A549 (cell line): Measurements from ENCODE around the gene E2F2. TPM values are rescaled to one million over a fixed set of nuclear protein-coding genes. Genes with fewer than 3 reads are reported as not detected.
"Not testable (repeated sequence)": the region's sequence is repeated elsewhere in the genome, so short reads cannot be mapped to it uniquely, and the experiment has no call there.

ENCODE experiments used
- ATAC-seq, 2 experiments: fragments of 200-7000 bp in 1 of 2; fragments of >200 bp in 1 of 2; cut with Nextera tagmentation in 1 of 2; cut with Tn5 transposase in 1 of 2; 3 replicates each; pipeline versions ENCODE4 v1.8.0 to v1.9.1; 2018 to 2020; ENCODE audit warnings: mild to moderate bottlenecking in 1 of 2, moderate library complexity in 1 of 2
- CTCF ChIA-PET: fragments of 300-600 bp; sonication (Branson Sonifier 250); formaldehyde crosslinking; extraction: SDS; loops from one replicate; lab custom pipeline; 2021; ENCODE audit warnings: antibody characterized with exemption, inconsistent platforms; lab: Yijun Ruan, JAX
- POLR2A ChIA-PET: fragments of 350-600 bp; formaldehyde crosslinking; extraction: SDS; loops from one replicate; lab custom pipeline; 2021; ENCODE audit warnings: antibody characterized with exemption, inconsistent platforms; lab: Yijun Ruan, JAX
- DNase-seq, 2 experiments: peaks; one replicate each; pipeline versions ENCODE4 v3.0.0 to v3.0.0-alpha.2; 2011 to 2016; ENCODE audit warnings: low read depth in 1 of 2, low spot score in 1 of 2
- FAIRE-seq: peaks from 2 replicates; lab custom pipeline; 2011; peaks lifted over from hg19 to GRCh38; lab: Jason Lieb, UNC
- H3K27ac ChIP-seq, 2 experiments: fragments of >200 bp; sonication (Bioruptor Twin); formaldehyde crosslinking; 3 replicates each; pipeline ENCODE4 v1.5.1; 2016 to 2017
- H3K4me1 ChIP-seq: fragments of >200 bp; sonication (Bioruptor Twin); formaldehyde crosslinking; 3 replicates; pipeline ENCODE4 v1.6.1; 2016
- H3K4me2 ChIP-seq: fragments of >200 bp; sonication (Bioruptor Twin); formaldehyde crosslinking; 3 replicates; pipeline ENCODE4 v1.6.1; 2016
- H3K4me3 ChIP-seq: fragments of >200 bp; sonication (Bioruptor Twin); formaldehyde crosslinking; 3 replicates; pipeline ENCODE4 v1.5.1; 2016
- H3K9me3 ChIP-seq: fragments of >200 bp; sonication (Bioruptor Twin); formaldehyde crosslinking; 3 replicates; pipeline ENCODE4 v1.6.1; 2016
- CBX2 ChIP-seq: fragments of 200-600 bp; sonication (generic); IDR thresholded peaks from 2 replicates; pipeline ENCODE4 v1.6.1; 2016; ENCODE audit warnings: low read depth, mild to moderate bottlenecking, borderline replicate concordance
- CHD4 ChIP-seq: fragments of 200-600 bp; sonication (generic); IDR thresholded peaks from 2 replicates; pipeline ENCODE4 v1.6.1; 2016; ENCODE audit warnings: antibody characterized with exemption, mild to moderate bottlenecking, borderline replicate concordance
- EHF ChIP-seq: fragments of 250-450 bp; sonication (Bioruptor Pico); IDR thresholded peaks from 2 replicates; pipeline ENCODE4 v1.5.0; 2020; ENCODE audit warnings: mild to moderate bottlenecking
- EHMT2 ChIP-seq: fragments of 200-600 bp; sonication (generic); IDR thresholded peaks from 2 replicates; pipeline ENCODE4 v1.6.1; 2016; ENCODE audit warnings: antibody characterized with exemption, low read depth, mild to moderate bottlenecking, moderate library complexity
- GATA3 ChIP-seq: IDR thresholded peaks from 2 replicates; pipeline ENCODE4 v1.6.1; 2012; ENCODE audit warnings: borderline replicate concordance
- HEYL ChIP-seq: fragments of 250-450 bp; sonication (Bioruptor Pico); IDR thresholded peaks from 2 replicates; pipeline ENCODE4 v1.8.0; 2021; ENCODE audit warnings: mild to moderate bottlenecking, moderate library complexity
- HOXB13 ChIP-seq: fragments of 250-450 bp; sonication (Bioruptor Pico); IDR thresholded peaks from 2 replicates; pipeline ENCODE4 v1.5.0; 2020; ENCODE audit warnings: low read depth, mild to moderate bottlenecking, moderate library complexity
- MAZ ChIP-seq: fragments of 150-350 bp; IDR thresholded peaks from 2 replicates; pipeline ENCODE4 v1.6.1; 2014; ENCODE audit warnings: antibody characterized with exemption, low read depth, low read length, borderline replicate concordance
- RFX5 ChIP-seq: fragments of 450-650 bp; IDR thresholded peaks from 2 replicates; pipeline ENCODE4 v1.7.1; 2014; ENCODE audit warnings: antibody characterized with exemption, mild to moderate bottlenecking, moderate library complexity
- SMC3 ChIP-seq: fragments of >200 bp; sonication (Bioruptor Twin); formaldehyde crosslinking; IDR thresholded peaks from 3 replicates; pipeline ENCODE4 v1.6.1; 2018; ENCODE audit warnings: inconsistent platforms
- SREBF2 ChIP-seq: fragments of 450-650 bp; IDR thresholded peaks from 2 replicates; pipeline ENCODE4 v1.6.1; 2014; ENCODE audit warnings: mild to moderate bottlenecking, moderate library complexity
- TP53 ChIP-seq: fragments of 250-450 bp; sonication (Bioruptor Pico); IDR thresholded peaks from 2 replicates; pipeline ENCODE4 v1.5.0; 2021; ENCODE audit warnings: mild to moderate bottlenecking, moderate library complexity
- WGBS: methylation state at CpG from one replicate; pipeline ENCODE4 v1.1.6; 2017; ENCODE audit errors: missing lambda C conversion rate; 5-methylcytosine and 5-hydroxymethylcytosine counted together
- polyA plus RNA-seq, 4 experiments: library from polyadenylated mRNA; depleted of rRNA in 3 of 4; stranded (reverse); fragments of >200 nt; fragmentation: RNase III in 1 of 4; extraction: RNeasy Plus Mini Kit Qiagen cat#74134 plus additional on column Dnase treatment in 1 of 4; gene quantifications; 2 replicates in 3 of 4; 3 replicates in 1 of 4; pipeline ENCODE4 v1.2.3, GENCODE V29; 2011 to 2017
- TF ChIP-seq, protein P1 (sequence below): fragments of >200 bp; sonication (Bioruptor Twin); formaldehyde crosslinking; IDR thresholded peaks from 2 replicates; pipeline ENCODE4 v1.6.1; 2016
- TF ChIP-seq, protein P2 (sequence below): fragments of 200-600 bp; sonication (generic); IDR thresholded peaks from 2 replicates; pipeline ENCODE4 v1.6.1; 2016; ENCODE audit warnings: antibody characterized with exemption, mild to moderate bottlenecking, moderate library complexity
- TF ChIP-seq, protein P3 (sequence below): fragments of 150-350 bp; IDR thresholded peaks from 2 replicates; pipeline ENCODE4 v1.6.1; 2014; ENCODE audit warnings: low read depth, mild to moderate bottlenecking, low read length
- TF ChIP-seq, protein P4 (sequence below): IDR thresholded peaks from 2 replicates; pipeline ENCODE4 v1.6.1; 2012
- TF ChIP-seq, protein P5 (sequence below): fragments of 250-450 bp; sonication (Bioruptor Pico); IDR thresholded peaks from 2 replicates; pipeline ENCODE4 v1.5.0; 2020; ENCODE audit warnings: low read depth, mild to moderate bottlenecking, moderate library complexity

The E2F2 gene
- polyA plus RNA-seq, 2 of the 4 experiments (the other 2 are of a cell fraction) = 0.90 to 3.4 TPM

DNA sequence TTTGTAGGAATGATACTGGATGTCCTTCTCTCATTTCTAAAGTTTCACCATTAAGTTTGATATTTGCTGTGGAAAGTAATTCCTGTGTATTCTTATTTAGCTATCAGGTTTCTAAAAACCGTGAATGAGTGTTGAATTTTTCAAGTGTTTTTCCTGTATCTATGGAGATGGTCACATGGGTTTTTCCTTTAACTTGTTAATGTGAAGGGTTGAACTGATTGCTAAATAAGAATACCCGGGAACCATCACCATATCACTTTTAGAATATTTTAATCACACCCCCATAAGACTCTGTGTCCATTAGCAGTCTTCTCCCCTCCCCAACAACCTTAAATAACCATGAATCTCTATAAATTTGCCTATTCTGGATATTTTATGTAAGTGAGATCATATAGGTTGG lies 30.6 kb downstream of the E2F2 start:
- DNase-seq (no peak), ATAC-seq (no peak), FAIRE-seq (no peak)
- no peaks in the 10 kb centered on the region for H3K4me1 ChIP-seq
- H3K4me3 ChIP-seq = no peak overlapping the region
- WGBS = 49% methylated on average over 2 of the region's 2 CpGs
- H3K27ac ChIP-seq = no peak overlapping the region
- H3K4me2 ChIP-seq = no peak overlapping the region
- ChIA-PET CTCF (interaction anchor here (1.4 to 1.8 kb wide), 4 partner anchors 41 to 251 kb away, joined by 3 to 8 read pairs (median 3); no protein-coding TSS in a partner anchor), POLR2A (no interaction called here)
- TF ChIP-seq, protein P1, sequence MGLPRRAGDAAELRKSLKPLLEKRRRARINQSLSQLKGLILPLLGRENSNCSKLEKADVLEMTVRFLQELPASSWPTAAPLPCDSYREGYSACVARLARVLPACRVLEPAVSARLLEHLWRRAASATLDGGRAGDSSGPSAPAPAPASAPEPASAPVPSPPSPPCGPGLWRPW = no peak
- TF ChIP-seq, protein P2, sequence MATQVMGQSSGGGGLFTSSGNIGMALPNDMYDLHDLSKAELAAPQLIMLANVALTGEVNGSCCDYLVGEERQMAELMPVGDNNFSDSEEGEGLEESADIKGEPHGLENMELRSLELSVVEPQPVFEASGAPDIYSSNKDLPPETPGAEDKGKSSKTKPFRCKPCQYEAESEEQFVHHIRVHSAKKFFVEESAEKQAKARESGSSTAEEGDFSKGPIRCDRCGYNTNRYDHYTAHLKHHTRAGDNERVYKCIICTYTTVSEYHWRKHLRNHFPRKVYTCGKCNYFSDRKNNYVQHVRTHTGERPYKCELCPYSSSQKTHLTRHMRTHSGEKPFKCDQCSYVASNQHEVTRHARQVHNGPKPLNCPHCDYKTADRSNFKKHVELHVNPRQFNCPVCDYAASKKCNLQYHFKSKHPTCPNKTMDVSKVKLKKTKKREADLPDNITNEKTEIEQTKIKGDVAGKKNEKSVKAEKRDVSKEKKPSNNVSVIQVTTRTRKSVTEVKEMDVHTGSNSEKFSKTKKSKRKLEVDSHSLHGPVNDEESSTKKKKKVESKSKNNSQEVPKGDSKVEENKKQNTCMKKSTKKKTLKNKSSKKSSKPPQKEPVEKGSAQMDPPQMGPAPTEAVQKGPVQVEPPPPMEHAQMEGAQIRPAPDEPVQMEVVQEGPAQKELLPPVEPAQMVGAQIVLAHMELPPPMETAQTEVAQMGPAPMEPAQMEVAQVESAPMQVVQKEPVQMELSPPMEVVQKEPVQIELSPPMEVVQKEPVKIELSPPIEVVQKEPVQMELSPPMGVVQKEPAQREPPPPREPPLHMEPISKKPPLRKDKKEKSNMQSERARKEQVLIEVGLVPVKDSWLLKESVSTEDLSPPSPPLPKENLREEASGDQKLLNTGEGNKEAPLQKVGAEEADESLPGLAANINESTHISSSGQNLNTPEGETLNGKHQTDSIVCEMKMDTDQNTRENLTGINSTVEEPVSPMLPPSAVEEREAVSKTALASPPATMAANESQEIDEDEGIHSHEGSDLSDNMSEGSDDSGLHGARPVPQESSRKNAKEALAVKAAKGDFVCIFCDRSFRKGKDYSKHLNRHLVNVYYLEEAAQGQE = no peak
- TF ChIP-seq, protein P3, sequence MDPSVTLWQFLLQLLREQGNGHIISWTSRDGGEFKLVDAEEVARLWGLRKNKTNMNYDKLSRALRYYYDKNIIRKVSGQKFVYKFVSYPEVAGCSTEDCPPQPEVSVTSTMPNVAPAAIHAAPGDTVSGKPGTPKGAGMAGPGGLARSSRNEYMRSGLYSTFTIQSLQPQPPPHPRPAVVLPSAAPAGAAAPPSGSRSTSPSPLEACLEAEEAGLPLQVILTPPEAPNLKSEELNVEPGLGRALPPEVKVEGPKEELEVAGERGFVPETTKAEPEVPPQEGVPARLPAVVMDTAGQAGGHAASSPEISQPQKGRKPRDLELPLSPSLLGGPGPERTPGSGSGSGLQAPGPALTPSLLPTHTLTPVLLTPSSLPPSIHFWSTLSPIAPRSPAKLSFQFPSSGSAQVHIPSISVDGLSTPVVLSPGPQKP = no peak
- TF ChIP-seq EHMT2 = no peak
- TF ChIP-seq TP53 (CRISPR knock-in tag) = no peak
- no peak for TF ChIP-seq EHF
- no peaks in the 10 kb centered on the region for H3K9me3 ChIP-seq

DNA sequence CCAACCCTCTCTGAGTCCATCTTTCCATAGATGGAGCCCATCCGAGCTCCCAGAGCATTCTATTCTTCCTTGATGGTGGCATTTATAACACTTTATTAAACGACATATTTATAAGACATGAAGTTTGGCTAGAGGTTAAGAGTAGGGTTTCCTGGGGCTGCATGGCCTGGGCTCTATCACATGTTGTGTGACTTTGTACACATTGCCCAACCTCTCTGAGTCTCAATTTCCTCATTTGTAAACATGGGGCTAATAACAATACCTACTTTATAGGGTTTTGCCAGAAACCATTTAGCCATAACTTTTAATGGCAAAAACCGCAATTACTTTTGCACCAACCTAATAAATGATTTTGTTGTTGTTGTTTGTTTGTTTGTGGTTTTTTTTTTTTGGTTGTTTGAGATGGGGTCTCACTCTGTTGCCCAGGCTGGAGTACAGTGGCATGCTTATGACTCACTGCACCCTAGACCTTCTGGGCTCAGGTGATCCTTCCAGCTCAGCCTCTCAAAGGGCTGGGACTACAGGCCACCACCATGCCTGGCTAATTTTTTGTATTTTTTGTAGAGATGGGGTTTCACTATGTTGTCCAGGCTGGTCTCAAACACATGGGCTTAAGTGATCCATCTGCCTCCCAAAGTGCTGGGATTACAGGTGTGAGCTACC lies 33.1 kb downstream of the E2F2 start:
- 86% methylated on average over 3 of the region's 3 CpGs for WGBS

DNA sequence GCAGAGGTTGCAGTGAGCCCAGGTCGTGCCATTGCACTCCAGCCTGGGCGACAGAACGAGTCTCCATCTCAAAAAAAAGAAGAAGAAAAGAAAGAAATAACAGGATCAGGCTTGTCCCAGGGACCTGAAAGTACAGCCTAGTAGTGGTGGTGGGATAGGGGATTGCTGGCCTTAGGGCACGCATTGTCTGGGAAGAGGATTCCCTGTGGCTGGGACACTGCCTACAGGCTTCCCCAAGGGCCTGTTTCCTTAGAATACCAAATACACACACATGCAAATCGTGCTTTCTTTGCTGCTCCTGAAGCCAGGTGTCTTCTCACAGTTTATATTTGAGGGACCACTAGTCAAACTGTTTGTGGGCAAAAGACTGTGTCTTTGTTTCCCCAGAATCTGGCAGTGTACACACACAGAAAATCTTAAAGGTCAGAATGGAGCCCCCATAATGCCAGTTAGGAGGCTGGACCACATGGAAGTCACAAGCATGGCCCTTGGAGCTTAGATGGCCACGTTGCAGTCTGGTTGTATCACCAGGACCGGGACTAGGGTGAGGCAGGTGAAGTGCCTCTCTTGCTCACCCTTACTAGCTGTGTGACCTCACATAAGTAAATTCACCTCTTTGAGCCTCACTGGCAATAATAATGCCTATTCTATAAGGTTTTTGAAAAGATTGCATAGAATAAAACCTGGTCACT lies 34.4 kb downstream of the E2F2 start:
- ChIA-PET POLR2A (interaction anchor here (0.6 to 1.5 kb wide), 5 partner anchors 12 to 195 kb away, joined by 3 to 7 read pairs (median 3); partner anchors contain the start of genes ASAP3, HNRNPR, ID3 and RPL11), CTCF (interaction anchor here (0.6 to 6.6 kb wide), 43 partner anchors 8 to 520 kb away, joined by 3 to 101 read pairs (median 5); partner anchors contain the start of genes ASAP3, E2F2 and ELOA)
- DNase-seq (no peak), FAIRE-seq (no peak), ATAC-seq (peak; percentile 55 to 70; a peak in 5 of 6 replicates)
- H3K27ac ChIP-seq = no peak overlapping the region
- no peak overlapping the region for H3K4me3 ChIP-seq
- H3K9me3 ChIP-seq = no peaks in the 10 kb centered on the region
- H3K4me1 ChIP-seq = no peaks in the 10 kb centered on the region
- WGBS = 49% methylated on average over 7 of the region's 7 CpGs
- H3K4me2 ChIP-seq = no peak overlapping the region
- TF ChIP-seq RFX5 = no peak
- TF ChIP-seq MAZ = no peak
- TF ChIP-seq CHD4 = no peak
- TF ChIP-seq SMC3 = no peak
- TF ChIP-seq, protein P4, sequence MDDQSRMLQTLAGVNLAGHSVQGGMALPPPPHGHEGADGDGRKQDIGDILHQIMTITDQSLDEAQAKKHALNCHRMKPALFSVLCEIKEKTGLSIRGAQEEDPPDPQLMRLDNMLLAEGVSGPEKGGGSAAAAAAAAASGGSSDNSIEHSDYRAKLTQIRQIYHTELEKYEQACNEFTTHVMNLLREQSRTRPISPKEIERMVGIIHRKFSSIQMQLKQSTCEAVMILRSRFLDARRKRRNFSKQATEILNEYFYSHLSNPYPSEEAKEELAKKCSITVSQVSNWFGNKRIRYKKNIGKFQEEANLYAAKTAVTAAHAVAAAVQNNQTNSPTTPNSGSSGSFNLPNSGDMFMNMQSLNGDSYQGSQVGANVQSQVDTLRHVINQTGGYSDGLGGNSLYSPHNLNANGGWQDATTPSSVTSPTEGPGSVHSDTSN = no peak
- TF ChIP-seq SREBF2 = no peak
- TF ChIP-seq TP53 (CRISPR knock-in tag) = no peak
- TF ChIP-seq CBX2 = no peak
- no peak for TF ChIP-seq GATA3

More for the DNA sequence above, 33.1 kb downstream of the E2F2 start:
- H3K9me3 ChIP-seq = no peaks in the 10 kb centered on the region
- DNase-seq (no peak), ATAC-seq (no peak), FAIRE-seq (no peak)
- ChIA-PET POLR2A (interaction anchor here (0.9 to 1.5 kb wide), 3 partner anchors 14 to 61 kb away, joined by 3 to 7 read pairs (median 3); partner anchors contain the start of genes ASAP3 and ID3), CTCF (interaction anchor here (0.6 to 6.6 kb wide), 37 partner anchors 9 to 521 kb away, joined by 3 to 101 read pairs (median 5); partner anchors contain the start of genes ASAP3, E2F2 and ELOA)
- no peak overlapping the region for H3K4me3 ChIP-seq
- no peak overlapping the region for H3K4me2 ChIP-seq
- TF ChIP-seq CHD4 (no peak), HEYL (no peak), HOXB13 (CRISPR knock-in tag) (no peak), GATA3 (no peak)
- TF ChIP-seq, protein P5, sequence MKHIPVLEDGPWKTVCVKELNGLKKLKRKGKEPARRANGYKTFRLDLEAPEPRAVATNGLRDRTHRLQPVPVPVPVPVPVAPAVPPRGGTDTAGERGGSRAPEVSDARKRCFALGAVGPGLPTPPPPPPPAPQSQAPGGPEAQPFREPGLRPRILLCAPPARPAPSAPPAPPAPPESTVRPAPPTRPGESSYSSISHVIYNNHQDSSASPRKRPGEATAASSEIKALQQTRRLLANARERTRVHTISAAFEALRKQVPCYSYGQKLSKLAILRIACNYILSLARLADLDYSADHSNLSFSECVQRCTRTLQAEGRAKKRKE (CRISPR knock-in tag) = no peak
- TF ChIP-seq, all 56 proteins: peak for 0
- Histone ChIP-seq H3K27ac (peak overlapping the region in 1 of 2 experiments; percentile 77; a peak in 4 of 6 replicates), H3K4me1 (no peaks in the 10 kb centered on the region)

DNA sequence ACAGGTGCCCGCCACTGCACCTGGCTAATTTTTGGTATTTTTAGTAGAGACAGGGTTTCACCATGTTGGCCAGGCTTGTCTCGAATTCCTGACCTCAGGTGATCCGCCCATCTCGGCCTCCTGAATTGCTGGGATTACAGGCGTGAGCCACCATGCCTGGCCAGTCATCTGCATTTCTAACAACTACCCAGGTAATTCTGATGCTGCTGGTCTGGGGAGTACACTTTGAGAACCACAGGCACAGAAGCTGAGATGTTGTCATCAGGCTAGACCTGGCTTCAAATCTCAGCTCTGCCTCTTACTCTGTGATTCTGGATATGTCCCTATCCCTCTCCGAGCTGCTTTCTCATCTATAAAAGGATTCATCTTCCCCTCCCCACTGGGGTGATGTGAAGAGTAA lies 36.2 kb downstream of the E2F2 start:
- FAIRE-seq, ATAC-seq, H3K4me2 ChIP-seq, H3K4me1 ChIP-seq, H3K9me3 ChIP-seq, H3K4me3 ChIP-seq, POLR2A ChIA-PET, DNase-seq, H3K27ac ChIP-seq: not testable (repeated sequence)
- CTCF ChIA-PET = interaction anchor here (0.7 to 6.6 kb wide), 10 partner anchors 9 to 518 kb away, joined by 3 to 101 read pairs (median 3); partner anchors contain the start of genes ASAP3 and E2F2
- WGBS = 72% methylated on average over 6 of the region's 6 CpGs
